CD4-positive, alpha-beta T cell (primary cell): ENCODE measurements around the gene GALNT8. TPM values are rescaled to one million over a fixed set of nuclear protein-coding genes. Genes with fewer than 3 reads are reported as not detected.
"Not testable (repeated sequence)": the region's sequence is repeated elsewhere in the genome, so short reads cannot be mapped to it uniquely, and the experiment has no call there.

Experiments
- ATAC-seq: fragments of 200-7000 bp; cut with Tn5 transposase; one replicate; pipeline ENCODE4 v1.10.0; 2022; ENCODE audit warnings: mild to moderate bottlenecking; ENCODE audit not compliant: poor library complexity
- CTCF ChIA-PET: fragments of 350-600 bp; sonication (Branson Sonifier 250); formaldehyde crosslinking; loops from one replicate; lab custom pipeline; 2021; ENCODE audit warnings: antibody characterized with exemption, inconsistent platforms; lab: Charles Lee
- POLR2A ChIA-PET: fragments of 350-600 bp; sonication (Branson Sonifier 250); formaldehyde crosslinking; loops from one replicate; lab custom pipeline; 2021; ENCODE audit warnings: antibody characterized with exemption, inconsistent platforms; lab: Charles Lee
- DNase-seq, 14 experiments: peaks; one replicate each; pipeline ENCODE4 v3.0.0-alpha.2; 2013 to 2020; ENCODE audit warnings: mixed read lengths in 2 of 14
- H3K27ac ChIP-seq, 2 donors: one replicate each; pipeline versions ENCODE4 v1.5.1 to v1.7.0; 2013; ENCODE audit warnings: low read length in 2 of 2, low read depth in 1 of 2, mild to moderate bottlenecking in 1 of 2
- H3K27me3 ChIP-seq, 2 experiments: 1 replicate in 1 of 2; 2 replicates in 1 of 2; pipeline versions ENCODE4 v1.6.1 to v1.7.0; 2013; ENCODE audit warnings: low read length in 2 of 2, control low read depth in 1 of 2, mild to moderate bottlenecking in 1 of 2, moderate library complexity in 1 of 2; ENCODE audit not compliant: insufficient read depth in 2 of 2, control insufficient read depth in 1 of 2
- H3K36me3 ChIP-seq: one replicate; pipeline ENCODE4 v1.6.1; 2013; ENCODE audit warnings: low read length, control low read depth; ENCODE audit not compliant: insufficient read depth
- H3K4me1 ChIP-seq: one replicate; pipeline ENCODE4 v1.6.1; 2013; ENCODE audit warnings: low read length, control low read depth; ENCODE audit not compliant: insufficient read depth
- H3K4me3 ChIP-seq: one replicate; pipeline ENCODE4 v1.5.1; 2013; ENCODE audit warnings: mild to moderate bottlenecking, low read length, moderate library complexity
- H3K9me3 ChIP-seq, 2 experiments: 1 replicate in 1 of 2; 2 replicates in 1 of 2; pipeline versions ENCODE4 v1.6.1 to v1.7.0; 2013; ENCODE audit warnings: low read length in 2 of 2, mild to moderate bottlenecking in 2 of 2, control low read depth in 1 of 2, moderate library complexity in 1 of 2; ENCODE audit not compliant: control insufficient read depth in 1 of 2, insufficient read depth in 1 of 2
- H3K27ac Mint-ChIP-seq: one replicate; pipeline ENCODE4 v1.8.0; 2020; ENCODE audit warnings: mixed read lengths
- H3K27me3 Mint-ChIP-seq: one replicate; pipeline ENCODE4 v1.8.0; 2021; ENCODE audit warnings: mixed read lengths
- H3K36me3 Mint-ChIP-seq: one replicate; pipeline ENCODE4 v1.8.0; 2021; ENCODE audit warnings: low read depth, mixed read lengths
- H3K4me1 Mint-ChIP-seq: one replicate; pipeline ENCODE4 v1.8.0; 2021; ENCODE audit warnings: low read depth, mixed read lengths
- H3K4me3 Mint-ChIP-seq: one replicate; pipeline ENCODE4 v1.8.0; 2020; ENCODE audit warnings: mild to moderate bottlenecking, mixed read lengths
- H3K9me3 Mint-ChIP-seq: one replicate; pipeline ENCODE4 v1.8.0; 2020; ENCODE audit warnings: mixed read lengths
- CTCF ChIP-seq: fragments of 200-600 bp; IDR thresholded peaks from one replicate; pipeline ENCODE4 v1.8.0; 2022; ENCODE audit warnings: antibody characterized with exemption, mild to moderate bottlenecking
- intact Hi-C, 2 experiments: fragments of 100-400 bp; cut with DNase I in 1 of 2; cut with micrococcal nuclease in 1 of 2; formaldehyde crosslinking; loops; one replicate each; pipeline versions ENCODE4 v1.15.1 to v1.9.0; 2023 to 2025; cut with DNase I, micrococcal nuclease
- total RNA-seq, 174 experiments: library from RNA in 2 of 174; stranded (reverse) in 2 of 174; gene quantifications; one replicate each; pipeline ENCODE4 v1.2.3 and lab custom pipeline; 2021 to 2026

Gene GALNT8
- total RNA-seq, 2 experiments from 2014 or later = 0.44 to 0.56 TPM

GRCh38 chr12:4717806-4718205 lies 2.4 kb upstream of the GALNT8 start:
- Mint-ChIP-seq H3K27ac (no peak overlapping the region), H3K27me3 (peaks cover 41% of the 10 kb centered on the region)
- no peak for ATAC-seq

GRCh38 chr12:4720637-4720995 lies 416 bp downstream of the GALNT8 start:
- ChIA-PET POLR2A (no interaction called here), CTCF (no interaction called here)
- H3K4me1 Mint-ChIP-seq = no peaks in the 10 kb centered on the region
- peaks cover 49% of the 10 kb centered on the region for H3K27me3 Mint-ChIP-seq
- H3K9me3 ChIP-seq = no peaks in the 10 kb centered on the region
- DNase-seq (no peak), ATAC-seq (no peak)
- peaks cover 10 to 13% of the 10 kb centered on the region in 2 experiments for H3K27me3 ChIP-seq
- H3K27ac Mint-ChIP-seq = no peak overlapping the region
- H3K4me3 ChIP-seq = no peak overlapping the region
- TF ChIP-seq CTCF = no peak
- H3K4me3 Mint-ChIP-seq = no peak overlapping the region
- H3K9me3 Mint-ChIP-seq = no peaks in the 10 kb centered on the region
- intact Hi-C loops = no loop called here
- H3K4me1 ChIP-seq = no peaks in the 10 kb centered on the region
- H3K36me3 Mint-ChIP-seq = no peaks in the 10 kb centered on the region
- no peaks in the 10 kb centered on the region for H3K36me3 ChIP-seq
- H3K27ac ChIP-seq = no peak overlapping the region

More at GRCh38 chr12:4717806-4718205, 2.4 kb upstream of the GALNT8 start:
- no peaks in the 10 kb centered on the region for H3K4me1 Mint-ChIP-seq
- ChIA-PET CTCF (no interaction called here), POLR2A (no interaction called here)
- Histone ChIP-seq H3K9me3 (no peaks in the 10 kb centered on the region), H3K27me3 (peaks cover 10 to 13% of the 10 kb centered on the region in 2 experiments), H3K36me3 (no peaks in the 10 kb centered on the region), H3K27ac (no peak overlapping the region), H3K4me3 (no peak overlapping the region), H3K4me1 (no peaks in the 10 kb centered on the region)
- H3K9me3 Mint-ChIP-seq = no peaks in the 10 kb centered on the region
- H3K4me3 Mint-ChIP-seq = no peak overlapping the region
- no peak for TF ChIP-seq CTCF
- no peak for DNase-seq
- intact Hi-C loops = no loop called here
- no peaks in the 10 kb centered on the region for H3K36me3 Mint-ChIP-seq

- CTCF ChIA-PET, H3K36me3 Mint-ChIP-seq: not testable (repeated sequence)
These were observed 1.4 kb downstream of the GALNT8 start for GRCh38 chr12:4721587-4721986.

GRCh38 chr12:4723226-4723625 lies 3.0 kb downstream of the GALNT8 start:
- POLR2A ChIA-PET = no interaction called here
- H3K4me1 Mint-ChIP-seq = no peaks in the 10 kb centered on the region
- no peaks in the 10 kb centered on the region for H3K36me3 ChIP-seq
- H3K27me3 Mint-ChIP-seq = peaks cover 49% of the 10 kb centered on the region
- no peak for DNase-seq
- ATAC-seq = no peak
- no peaks in the 10 kb centered on the region for H3K9me3 ChIP-seq
- CTCF ChIA-PET = interaction anchor here (0.7 kb wide), 2 partner anchors 15 to 177 kb away, joined by 3 to 4 read pairs; no protein-coding TSS in a partner anchor
- intact Hi-C loops = no loop called here
- no peaks in the 10 kb centered on the region for H3K36me3 Mint-ChIP-seq
- no peak overlapping the region for H3K4me3 ChIP-seq
- H3K27ac Mint-ChIP-seq = no peak overlapping the region
- H3K27ac ChIP-seq = no peak overlapping the region
- no peak for TF ChIP-seq CTCF
- peaks cover 10 to 13% of the 10 kb centered on the region in 2 experiments for H3K27me3 ChIP-seq
- H3K9me3 Mint-ChIP-seq = no peaks in the 10 kb centered on the region
- H3K4me1 ChIP-seq = no peaks in the 10 kb centered on the region
- no peak overlapping the region for H3K4me3 Mint-ChIP-seq

More at GRCh38 chr12:4721587-4721986, 1.4 kb downstream of the GALNT8 start:
- H3K9me3 ChIP-seq, DNase-seq, H3K27ac Mint-ChIP-seq, H3K9me3 Mint-ChIP-seq, H3K4me3 Mint-ChIP-seq, intact Hi-C loops, H3K4me1 Mint-ChIP-seq, H3K4me1 ChIP-seq, H3K36me3 ChIP-seq, POLR2A ChIA-PET, H3K27ac ChIP-seq, ATAC-seq, H3K4me3 ChIP-seq: not testable (repeated sequence)
- H3K27me3 ChIP-seq = peaks cover 10 to 13% of the 10 kb centered on the region in 2 experiments
- peaks cover 49% of the 10 kb centered on the region for H3K27me3 Mint-ChIP-seq
